ENCODE measurements around the gene PRLR.

DNA sequence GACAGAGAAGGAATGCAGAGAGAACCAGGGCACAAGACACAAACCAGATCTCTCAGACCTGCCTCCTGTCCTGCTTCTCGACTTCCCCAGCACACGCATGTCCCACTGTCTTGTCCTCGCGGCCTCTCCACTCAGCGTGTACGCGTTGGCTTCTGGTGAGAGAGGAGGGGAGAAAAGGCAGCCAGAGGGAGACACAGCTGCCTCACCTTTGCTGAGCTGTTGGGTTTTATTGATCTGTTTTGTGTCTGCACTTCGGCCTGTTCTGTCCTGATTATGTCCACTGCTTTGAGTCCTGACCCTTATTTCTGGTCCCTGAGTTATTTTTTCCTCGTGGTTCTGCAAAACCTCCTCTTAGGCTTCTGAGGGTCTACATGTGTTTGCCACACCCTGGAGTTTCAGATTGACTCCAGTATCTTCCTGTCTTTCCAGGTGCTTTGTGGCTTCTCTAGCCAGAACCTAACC, 95.0 kb downstream of the PRLR start:
- TF ChIP-seq, protein P1, sequence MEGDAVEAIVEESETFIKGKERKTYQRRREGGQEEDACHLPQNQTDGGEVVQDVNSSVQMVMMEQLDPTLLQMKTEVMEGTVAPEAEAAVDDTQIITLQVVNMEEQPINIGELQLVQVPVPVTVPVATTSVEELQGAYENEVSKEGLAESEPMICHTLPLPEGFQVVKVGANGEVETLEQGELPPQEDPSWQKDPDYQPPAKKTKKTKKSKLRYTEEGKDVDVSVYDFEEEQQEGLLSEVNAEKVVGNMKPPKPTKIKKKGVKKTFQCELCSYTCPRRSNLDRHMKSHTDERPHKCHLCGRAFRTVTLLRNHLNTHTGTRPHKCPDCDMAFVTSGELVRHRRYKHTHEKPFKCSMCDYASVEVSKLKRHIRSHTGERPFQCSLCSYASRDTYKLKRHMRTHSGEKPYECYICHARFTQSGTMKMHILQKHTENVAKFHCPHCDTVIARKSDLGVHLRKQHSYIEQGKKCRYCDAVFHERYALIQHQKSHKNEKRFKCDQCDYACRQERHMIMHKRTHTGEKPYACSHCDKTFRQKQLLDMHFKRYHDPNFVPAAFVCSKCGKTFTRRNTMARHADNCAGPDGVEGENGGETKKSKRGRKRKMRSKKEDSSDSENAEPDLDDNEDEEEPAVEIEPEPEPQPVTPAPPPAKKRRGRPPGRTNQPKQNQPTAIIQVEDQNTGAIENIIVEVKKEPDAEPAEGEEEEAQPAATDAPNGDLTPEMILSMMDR (IDR thresholded peaks at IDR 0.05) = no peak
- no peak for TF ChIP-seq POLR2A (IDR thresholded peaks at IDR 0.05)

All from Peyer's patch (tissue), 4 donors.